GM10847 (cell line): ENCODE results near the gene COL6A5.

Experiments used
- POLR2A ChIP-seq: IDR thresholded peaks from 2 replicates; pipeline ENCODE4 v1.6.1; 2011; ENCODE audit not compliant: insufficient read length; ENCODE audit errors: extremely low read depth

The COL6A5 gene

DNA sequence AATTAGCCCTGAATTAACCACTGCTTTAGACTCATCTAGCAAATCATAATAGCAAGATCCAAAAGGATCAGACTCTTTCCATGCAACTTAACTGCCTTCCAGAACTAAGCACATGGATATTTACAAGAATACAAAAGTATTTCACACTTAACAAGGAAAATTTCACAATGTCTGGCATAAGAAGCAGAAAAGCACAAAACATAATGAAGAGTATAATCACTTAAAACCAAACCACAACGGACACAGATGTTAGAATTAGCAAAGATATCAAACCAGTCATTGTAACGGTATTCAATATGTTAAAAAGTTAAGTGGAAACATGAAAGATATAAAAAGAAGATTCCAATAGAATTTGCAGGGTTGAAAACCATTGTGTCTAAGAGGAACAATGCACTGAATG is 120.0 kb downstream of the COL6A5 start:
- no peak for TF ChIP-seq POLR2A

DNA sequence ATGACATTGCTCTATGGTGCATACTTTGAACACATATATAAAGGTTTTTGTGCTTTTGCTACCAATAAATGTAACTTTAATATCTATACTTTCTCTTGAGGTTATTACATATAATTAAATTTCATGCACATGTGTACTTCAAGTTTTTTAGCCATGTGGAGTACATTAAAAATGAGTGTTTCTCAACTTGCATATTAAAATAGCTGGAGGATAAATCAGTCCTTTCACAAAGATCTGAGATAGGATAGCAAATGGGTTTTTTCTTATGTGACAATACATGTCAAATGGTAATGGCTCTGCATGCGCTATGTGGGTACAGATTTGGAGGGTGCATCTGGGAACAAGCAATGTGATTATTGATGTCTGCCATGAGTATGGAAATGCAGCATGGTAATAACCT is 122.8 kb downstream of the COL6A5 start:
- no peak for TF ChIP-seq POLR2A

DNA sequence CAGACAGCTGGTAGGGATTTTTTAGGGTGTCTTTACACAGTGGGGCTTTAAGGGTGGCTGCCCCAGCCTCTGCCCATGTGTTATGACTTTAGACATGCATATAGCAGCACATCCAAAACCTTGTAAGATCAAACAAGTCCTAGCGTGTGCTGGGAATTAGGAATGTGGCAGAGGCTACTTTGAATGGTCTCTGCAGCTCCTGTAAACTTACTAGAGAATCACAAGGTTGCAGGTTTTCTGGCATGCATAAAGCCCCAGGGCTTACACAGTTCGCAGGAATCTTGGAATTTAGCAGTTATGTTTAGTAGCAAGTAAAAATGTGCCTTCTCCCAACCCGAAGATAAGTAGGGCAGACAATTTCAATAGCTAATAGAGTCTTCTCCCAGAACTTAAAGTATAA is 124.7 kb downstream of the COL6A5 start:
- no peak for TF ChIP-seq POLR2A

DNA sequence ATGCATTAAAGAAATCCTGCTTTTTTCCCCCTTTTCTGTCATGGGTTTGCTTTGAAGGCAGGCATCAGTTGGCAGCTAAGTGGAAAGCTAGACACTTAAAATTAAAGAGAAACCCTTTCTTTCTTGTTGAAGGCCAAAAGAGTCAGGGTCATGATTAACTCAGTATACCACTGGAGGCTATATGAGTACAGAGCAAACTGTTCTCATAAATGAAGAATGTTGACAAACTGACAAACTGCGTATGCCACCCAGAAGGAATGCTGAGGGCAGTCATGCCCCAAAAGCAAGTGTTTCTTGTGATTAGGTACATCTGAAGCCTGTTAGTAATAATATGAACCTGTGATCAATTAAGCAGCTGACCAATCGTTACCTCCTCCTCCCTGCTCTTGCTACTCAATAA is 127.9 kb downstream of the COL6A5 start:
- TF ChIP-seq POLR2A: no peak

DNA sequence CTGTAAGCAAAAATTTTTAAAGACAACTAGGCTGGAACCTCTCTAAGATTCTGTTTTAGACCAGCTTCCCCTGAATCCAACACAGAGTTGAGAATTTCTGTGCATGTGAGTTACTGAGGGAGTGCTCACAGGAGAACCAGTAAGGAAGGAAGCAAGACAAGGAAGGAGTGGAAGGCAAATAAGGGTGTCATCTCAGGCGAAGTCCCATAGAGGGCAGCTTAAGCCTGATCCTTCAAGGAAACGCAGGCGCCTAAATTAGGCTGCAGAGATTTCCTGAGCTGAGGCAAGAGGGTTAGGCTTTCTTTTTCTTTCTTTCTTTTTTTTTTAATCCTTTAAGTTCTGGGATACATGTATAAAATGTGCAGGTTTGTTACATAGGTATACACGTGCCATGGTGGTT is 135.3 kb downstream of the COL6A5 start:
- TF ChIP-seq POLR2A: no peak

DNA sequence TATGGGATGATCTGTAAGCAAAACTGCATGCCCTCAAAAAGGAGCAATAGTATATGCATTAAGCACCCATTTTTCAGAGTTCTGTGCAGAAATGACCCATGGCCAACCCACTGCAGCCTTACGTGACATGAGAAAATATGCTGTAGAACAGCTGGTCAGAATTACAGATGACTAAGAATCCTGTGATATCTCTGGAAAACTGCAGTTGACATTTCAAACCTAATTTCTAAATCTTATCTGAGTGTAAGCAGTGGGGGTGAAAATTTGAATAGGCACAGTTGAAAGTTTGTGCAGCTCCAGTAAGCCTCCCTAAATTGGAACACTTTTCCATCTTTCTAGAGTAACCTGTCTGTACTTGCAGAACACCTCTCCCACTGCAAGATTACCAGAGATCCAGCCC is 142.8 kb downstream of the COL6A5 start:
- no peak for TF ChIP-seq POLR2A

DNA sequence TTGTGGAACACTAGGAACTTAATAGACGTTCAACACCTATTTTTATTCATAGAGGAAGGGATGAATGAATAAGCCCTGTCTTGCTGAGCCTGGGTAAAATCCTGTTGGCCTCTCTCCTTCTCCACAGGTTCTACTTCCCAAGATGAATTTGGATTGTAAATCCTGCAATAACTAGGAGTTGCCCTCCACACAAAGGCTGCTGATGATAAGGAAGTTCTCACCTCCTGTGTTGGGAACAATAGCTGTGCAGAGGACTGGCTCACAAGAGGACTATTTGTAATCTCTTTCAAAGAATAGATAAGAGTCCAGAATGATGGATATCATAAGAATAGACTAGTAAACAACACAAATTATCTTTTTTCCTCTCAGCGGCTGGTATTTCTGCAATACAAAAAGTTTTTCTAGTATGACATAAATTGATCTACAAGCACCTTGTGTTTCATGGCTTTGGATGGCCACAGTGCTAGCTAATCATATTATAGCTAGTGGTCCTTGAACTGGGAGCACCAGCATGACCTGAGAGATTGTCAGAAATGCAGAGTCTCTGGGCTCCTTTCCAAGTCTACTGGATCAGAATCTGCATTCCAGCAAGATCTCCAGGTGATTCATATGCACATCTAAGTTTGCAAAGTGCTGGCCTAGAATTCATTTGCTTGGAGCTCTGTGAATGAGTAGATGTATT is 143.4 kb downstream of the COL6A5 start:
- TF ChIP-seq POLR2A: no peak

DNA sequence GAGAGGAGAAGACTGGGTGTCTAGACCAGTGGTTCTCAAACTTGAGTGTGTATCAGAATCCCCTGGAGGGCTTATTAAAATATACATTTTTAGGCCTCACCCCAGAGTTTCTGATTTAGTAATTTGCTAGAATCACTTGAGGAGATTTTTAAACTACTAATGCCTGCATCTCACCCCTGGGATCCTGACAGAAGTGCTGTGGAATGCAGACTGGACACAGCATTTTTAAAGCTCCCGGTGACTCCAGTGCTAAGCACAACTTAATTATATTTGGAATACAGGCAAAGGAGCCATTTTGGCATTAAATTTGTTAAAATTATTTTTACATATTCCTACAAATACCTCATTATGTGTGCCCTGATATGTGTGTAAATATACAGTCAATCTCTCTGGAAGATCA is 144.8 kb downstream of the COL6A5 start:
- TF ChIP-seq POLR2A: no peak

DNA sequence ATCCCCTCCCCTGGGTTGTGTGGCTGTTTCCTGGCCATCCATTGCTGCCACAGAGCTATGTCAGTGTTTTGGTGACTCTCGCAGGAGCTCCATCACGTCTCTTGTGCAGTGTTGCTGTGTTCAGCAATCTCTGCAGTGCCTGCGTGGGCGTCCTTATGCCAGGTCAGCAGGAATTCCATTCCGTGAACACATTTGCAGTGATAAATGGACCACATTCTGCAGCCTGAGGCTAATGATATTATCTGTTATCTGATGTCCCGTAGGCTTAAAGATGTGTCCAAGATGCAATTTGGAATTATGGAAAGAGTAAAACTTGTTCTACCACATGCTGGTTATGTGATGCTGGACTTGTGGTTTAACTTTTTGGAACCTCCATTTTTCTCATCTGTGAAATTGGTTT is 146.0 kb downstream of the COL6A5 start:
- TF ChIP-seq POLR2A: no peak

DNA sequence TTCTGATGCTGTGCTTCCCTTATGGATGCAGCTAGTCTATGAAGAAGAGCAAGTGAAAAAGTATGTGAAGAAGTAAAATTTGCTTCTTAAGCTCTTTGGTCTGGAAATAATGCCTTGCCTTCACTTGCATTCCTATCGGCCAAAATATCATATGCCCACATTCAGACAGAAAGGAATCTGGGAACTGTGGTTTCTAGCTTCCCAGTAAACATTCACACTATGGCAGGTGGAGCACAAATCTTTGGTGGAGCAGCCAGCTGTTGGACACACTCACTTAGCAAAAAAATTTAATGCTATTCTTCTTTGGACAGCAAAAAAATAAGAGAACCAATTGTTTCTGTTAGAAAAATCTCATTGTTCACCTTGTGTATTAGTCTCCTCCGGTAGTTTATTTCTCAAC is 159.2 kb downstream of the COL6A5 start:
- no peak for TF ChIP-seq POLR2A

DNA sequence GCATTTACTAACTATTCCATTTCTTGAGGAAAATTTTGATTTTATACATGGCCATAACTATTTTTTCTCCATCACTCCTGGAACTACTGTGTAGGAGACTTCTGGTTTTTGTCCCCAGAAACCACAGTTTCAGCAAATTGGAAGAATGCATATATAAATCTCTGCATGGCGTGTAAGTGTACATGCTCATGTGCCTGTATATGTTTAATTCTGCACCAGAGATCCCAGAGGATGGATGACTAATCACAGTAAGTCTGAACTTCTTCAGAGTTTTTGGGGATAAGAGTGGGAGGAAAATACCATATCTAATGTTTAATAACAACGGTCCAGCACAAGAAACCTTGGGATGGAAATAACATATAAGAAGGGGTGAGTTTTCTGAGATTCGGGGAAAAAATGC is 160.6 kb downstream of the COL6A5 start:
- TF ChIP-seq POLR2A: no peak

DNA sequence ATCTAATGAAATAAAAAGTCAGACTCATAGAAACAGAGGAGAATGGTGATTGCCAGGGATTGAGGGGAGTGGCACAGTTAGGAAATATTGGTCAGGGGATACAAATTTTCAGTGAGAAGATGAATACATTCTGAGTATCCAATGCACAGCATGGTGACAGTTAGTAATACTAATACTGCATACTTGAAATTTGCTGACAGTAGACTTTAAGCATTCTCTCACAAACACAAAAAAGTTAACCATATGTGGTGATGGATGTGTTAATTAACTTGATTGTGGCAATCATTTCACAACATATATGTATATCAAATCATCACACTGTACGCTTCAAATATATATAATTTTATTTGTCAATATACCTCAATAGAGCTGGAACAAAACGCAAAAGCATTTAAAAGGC is 162.3 kb downstream of the COL6A5 start:
- TF ChIP-seq POLR2A: no peak

DNA sequence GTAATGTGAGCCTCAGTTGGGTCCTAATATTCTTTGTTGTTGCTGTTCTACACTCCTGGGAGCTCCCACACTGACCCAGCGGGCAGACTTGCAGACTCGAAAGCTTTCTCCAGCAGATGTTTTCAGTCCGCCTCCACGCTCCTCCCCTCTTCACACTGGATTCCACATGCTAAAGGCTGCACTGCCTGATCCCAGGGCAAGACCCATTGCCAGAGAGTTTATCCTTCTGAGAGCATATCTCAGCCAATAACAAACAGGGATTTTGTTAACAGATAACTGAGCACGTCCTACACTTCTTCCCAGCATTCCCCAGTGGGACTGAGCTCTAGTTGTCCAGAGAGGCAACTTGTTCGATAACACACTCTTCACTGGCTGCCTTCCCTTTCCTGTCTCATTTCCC is 163.5 kb downstream of the COL6A5 start:
- TF ChIP-seq POLR2A: no peak

DNA sequence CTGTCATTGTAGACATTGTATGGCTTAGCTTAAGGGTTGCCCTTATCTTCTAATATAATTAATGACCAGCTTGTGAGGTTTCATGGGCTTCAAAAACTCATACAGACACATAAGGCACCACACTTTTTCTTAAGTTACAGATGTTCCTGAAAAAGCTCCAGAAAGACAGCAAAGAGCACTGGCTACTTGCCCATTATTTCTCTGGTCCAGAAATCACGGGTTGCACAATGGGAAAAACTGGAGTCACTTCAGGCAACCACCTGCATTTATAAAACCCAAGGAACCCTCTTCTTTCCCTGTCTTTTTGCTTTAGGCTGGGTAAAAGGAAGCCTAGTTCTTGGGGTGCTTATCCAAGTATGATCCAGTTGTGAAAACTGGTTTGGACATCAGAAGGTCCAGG is 169.2 kb downstream of the COL6A5 start:
- TF ChIP-seq POLR2A: no peak

DNA sequence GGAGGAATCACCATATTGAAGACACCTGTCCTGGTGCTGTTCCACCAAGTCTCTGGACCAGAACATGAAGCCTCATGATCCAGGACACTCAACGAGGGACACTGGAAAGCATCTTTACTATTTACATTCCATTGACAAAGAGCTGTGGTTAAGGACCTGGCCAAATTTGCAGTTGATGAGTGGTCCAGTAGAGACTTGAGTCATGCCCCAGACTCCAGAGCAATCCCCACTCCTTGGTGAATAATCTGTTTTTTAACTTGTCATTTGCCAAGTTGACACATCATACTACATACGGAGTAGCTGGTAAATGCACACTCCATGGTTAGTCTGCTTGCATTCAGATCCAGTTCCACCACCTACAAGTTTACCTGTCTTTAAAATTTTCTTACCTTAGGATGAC is 170.3 kb downstream of the COL6A5 start:
- TF ChIP-seq POLR2A: no peak

DNA sequence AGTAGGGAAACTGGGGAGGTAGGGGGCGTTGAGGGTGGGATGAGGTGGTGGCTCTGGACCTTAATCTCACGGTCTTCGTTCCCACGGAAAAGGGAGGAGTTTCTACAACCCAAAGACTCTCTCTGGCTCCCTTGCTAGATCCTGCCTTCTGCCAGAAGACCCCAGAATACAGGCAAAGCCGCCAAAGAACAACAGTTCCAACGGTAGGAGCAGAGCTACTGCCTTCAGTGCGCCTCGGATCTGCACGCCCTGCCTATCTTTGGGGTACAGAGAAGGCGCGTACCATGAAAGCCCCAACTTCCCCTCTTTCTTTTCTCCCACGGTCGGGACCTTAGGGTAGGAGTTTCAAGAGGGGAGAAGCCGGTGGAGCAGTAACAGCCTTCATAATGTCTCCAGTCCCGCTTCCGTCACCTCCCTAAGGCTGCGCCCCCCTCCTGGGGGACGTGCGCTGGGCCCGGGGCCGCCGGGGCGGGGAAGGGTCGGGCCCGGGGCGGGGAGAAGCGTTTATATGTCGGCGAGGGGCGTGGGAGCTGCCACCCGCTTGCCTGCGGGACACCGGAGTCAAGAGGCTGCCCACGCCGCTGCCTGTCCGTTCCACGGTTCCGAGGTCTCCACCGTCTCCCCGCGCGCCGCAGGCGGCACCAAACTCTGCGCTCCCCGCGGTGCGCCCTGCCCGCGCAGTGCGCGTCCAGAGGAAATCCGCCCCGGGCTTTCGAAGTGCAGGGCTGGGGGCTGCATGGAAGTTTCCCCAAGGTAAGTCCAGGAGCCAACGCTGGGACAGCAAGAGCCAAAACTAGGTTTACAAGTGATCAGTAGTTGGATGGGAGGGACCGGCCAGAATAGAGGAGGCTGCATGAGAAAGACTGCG is 171.4 kb downstream of the COL6A5 start, which contains the start of gene COL6A6:
Gene COL6A6, plus strand, starts transcription at position 533 of the 868 bp plus-strand sequence. CDS start 43,188 bp downstream, outside the sequence.
- no peak for TF ChIP-seq POLR2A
